NCI-H82 treated with DMSO at 0.1 percent for 48 hours (cell line): Measurements from ENCODE around the gene KMT5C.

Source experiments
- DNase-seq: peaks from one replicate; lab custom pipeline; 2025; ENCODE audit not compliant: unreplicated experiment; lab: John Stamatoyannopoulos, UW

Gene KMT5C

DNA sequence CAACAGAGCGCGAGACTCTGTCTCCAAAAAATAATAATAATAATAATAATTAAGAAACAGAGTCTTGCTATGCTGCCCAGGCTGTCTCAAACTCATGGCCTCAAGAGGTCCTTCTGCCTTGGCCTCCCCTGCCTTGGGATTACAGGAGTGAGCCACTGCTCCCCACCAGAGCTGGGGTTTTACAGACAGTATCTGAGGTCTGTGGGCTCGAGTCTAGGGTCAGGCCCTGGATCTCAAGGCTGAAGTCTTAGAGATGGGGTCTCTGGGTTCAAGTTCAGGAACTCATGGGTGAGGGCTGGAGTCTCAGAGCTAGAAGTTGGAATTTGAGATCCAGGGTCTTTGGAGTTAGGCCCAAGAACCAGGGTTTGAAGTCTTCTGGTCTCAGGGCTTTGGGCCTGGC is 27.1 kb downstream of the KMT5C start:
- DNase-seq = no peak

DNA sequence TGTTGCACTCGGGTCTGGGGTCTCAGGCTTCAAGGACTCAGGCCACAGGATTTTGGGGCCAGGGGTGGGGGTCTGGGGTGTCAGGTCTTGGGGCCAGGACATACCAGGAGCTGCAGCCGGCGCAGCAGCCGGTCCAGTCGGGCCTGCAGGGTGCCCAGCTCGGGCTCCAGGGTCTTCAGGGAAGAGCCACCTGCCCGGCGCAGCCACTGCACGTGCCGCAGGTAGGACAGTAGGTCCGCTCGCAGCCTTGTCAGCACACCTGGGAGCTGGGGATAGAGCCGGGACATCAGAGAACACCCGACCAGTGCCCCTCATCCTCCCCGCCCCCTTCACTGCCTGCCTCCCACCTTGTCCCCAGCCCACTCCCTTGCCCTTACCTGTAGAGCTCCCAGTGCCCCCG is 28.4 kb downstream of the KMT5C start:
- DNase-seq = no peak

DNA sequence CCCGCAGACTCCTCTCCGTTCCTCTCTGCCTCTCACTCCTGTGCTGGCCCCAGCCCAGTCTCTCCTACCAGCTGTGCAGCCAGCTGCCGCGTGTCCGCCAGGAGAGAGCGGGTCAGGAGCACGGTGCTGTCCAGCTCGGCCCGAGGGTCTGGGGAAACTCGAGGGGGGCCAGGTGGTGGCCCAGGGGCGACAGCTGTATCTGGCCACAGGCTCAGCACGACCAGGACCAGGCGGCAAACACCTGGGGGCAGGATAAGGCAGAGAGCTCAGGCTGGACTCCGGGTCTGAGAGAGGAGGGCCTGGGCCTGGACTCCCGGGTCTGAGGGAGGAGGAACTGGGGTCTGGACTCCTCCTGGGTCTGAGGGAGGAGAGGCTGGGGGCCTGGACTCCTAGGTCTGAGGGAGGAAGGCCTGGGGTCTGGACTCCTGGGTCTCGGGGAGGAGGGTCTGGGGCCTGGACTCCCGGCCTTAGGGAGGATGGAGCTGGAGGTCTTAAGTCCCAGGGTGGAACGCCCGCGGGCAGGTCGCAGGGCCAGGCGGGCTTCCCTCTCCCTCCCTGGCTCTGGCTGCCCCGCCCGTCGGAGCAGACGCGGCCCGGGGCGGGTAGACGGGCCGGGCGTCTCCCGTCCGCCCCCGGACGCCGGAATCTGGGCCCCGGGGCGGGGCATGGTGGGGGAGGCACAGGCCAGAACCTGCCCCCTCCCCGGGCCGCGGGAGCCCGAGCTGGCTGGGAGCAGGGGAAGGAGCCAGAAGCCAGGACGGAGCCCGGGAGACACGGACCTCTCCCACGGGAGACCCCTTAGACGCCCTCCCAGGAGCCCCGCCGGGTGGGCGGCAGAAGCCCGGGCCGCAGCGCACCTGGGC is 29.3 kb downstream of the KMT5C start:
- no peak for DNase-seq

DNA sequence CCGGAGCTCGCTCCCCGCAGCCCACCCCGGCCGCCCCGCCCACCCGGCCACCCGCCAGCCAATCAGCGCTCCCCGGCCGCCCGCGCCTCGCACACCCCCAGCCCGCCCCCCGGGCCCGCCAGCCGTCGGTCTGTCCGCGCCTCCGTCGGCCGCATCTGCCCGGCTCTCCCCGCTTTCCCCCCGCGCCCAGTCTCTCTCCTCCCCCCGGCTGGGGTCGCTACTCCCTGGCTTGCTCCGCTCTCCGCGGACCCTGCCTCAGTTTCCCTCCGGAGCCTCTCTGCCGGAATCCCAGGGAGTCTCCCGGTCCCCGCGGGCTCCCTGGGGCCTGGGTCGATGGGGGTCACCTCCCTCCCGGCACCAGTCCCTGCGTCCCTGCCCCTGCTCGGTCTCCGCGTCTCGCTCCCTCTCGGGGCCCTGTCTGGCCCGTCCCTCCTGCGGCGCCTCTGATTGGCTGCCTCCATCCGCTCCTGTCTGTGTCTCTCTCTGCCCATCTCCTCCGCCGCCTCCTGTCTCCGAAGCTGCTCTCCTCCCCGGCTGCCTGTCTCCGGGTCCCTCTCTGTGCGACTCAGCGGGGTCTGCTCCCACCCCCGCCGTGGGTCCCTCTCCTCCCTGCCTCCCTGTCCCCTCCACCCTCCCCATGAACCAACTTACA is 30.1 kb downstream of the KMT5C start:
- peak; percentile 38 for DNase-seq

DNA sequence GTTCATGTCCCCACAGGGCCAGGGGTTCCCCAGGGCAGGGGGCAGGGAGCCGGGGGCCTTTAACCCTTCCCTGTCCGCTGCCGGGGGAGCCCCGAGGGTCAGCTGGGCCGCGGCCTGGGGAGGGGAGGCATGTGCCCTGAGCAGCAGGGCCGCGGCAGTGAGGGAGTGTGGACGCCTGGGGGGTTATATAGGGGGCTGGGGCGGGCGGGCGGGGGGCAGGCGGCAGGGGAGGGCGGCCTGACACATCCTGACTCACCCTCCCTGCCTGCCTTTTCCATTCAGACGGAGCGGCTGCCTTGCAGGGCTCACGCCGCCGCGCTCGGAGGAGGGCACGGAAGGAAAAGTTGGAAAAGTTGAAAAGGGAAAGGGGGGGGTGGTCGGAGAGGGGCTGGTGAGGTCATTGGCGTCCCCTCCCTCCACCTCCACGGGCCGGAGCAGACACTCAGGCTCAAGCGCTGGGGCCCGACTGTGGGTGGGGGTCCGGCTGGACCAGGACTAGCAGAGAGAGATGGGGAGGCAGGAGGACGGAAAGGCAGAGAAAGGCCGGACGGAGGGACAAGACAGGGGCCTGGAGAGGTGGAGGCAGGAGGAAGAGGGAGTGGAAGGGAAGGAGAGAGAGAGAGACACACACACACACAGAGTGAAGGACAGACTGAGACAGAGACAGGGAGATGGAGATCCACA is 30.8 kb downstream of the KMT5C start, which contains the start of gene IL11:
IL11 (minus strand) TSS at position 159 of the 684 bp plus-strand sequence; CDS start at position 6, 153 bp downstream.
- DNase-seq = no peak

DNA sequence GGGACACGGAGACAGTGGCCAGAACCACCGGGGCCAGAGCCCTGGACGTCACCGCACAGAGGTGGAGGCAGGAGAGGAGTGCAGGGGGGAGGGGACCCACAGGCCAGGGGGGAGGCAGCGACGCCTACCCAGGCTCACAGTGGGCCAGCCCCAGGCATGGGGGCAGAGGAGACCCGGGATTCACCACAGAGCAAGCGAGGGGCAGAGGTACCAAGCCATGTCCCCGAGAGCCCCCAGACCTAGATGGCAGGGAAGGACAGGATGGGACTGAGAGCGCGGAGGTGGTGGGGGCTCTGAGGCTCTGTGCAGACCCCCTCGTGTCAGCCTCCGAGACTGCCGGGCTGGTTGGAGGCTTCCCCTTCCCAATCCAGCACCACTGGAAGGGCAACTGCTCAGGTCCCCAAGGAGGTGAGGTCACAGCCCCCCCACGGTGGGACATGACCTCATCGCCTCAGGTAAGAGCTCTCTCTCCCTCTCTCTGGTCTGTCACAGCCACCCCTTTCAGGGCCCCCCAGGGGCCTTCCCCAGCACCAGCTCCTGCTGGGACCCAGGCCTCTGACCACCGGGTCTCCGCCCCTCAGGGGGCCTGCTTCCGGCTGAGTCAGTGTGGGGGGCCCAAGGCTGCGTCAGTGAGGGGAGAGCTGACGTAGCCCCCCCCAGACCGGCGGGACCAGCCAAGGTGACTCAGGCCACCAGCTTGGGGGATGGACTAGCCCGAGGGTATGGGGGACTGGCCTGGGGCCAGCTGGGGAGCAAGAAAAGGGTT is 32.8 kb downstream of the KMT5C start:
- no peak for DNase-seq

DNA sequence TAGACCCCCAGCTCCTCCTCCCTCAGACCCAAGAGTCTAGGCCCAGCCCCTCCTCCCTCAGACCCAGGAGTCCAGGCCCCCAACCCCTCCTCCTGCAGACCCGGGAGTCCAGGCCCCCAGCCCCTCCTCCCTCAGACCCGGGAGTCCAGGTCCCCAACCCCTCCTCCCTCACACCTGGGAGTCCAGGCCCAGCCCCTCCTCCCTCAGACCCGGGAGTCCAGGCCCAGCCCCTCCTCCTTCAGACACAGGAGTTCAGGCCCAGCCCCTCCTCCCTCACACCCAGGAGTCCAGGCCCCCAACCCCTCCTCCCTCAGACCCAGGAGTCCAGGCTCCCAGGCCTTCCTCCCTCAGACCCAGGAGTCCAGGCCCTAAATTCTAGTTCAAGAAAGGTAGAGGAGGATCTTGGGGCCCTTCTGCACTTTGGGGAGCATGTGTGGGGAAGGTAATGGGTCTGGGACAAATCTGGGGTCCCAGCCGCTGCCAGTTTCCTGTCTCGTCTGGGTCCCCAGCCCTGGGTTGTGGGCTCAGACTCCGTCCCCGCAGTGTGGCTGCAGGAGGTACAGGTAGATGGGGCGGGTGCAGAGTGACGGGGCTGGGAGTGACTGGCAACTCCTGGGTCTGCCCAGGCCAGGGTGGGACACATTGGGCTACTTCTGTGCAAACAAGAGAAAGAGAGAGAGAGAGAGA is 33.8 kb downstream of the KMT5C start:
- DNase-seq = no peak

DNA sequence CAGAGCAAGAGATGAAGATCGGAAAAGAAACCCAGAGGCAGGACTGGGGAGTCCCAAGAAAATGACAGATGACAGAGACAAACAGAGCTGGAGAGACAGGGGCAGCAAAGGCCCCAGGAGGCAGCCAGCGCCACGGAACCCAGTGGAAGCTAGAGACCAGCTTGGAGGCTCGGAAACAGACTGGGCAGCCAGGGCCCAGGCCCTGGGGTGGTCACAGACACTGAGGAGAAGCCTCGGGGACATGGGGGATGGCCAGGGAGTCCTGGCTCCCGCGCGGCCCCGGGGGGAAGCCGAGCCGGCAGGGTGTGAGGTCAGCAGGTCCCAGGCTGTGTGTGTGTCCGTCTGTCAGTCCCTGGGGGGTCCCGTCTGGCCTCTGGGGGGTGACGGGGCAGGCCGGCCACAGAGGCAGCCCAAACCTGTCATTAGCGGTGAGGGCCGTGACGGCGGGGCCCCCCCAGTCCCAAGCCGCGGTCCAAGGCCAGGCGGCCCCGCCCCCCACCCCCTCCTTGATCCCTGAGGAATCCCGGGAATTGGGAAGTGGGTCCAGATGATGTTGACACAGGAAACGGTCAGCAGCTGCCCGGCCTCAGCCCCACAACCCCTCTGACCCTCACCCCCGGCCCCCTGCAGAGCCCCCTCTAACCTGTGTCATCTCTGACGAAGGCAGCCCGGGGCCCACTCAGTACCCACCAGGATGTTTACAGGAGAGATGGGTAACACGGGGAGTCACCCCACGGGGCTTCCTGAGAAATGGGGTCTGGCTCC is 34.5 kb downstream of the KMT5C start:
- no peak for DNase-seq

DNA sequence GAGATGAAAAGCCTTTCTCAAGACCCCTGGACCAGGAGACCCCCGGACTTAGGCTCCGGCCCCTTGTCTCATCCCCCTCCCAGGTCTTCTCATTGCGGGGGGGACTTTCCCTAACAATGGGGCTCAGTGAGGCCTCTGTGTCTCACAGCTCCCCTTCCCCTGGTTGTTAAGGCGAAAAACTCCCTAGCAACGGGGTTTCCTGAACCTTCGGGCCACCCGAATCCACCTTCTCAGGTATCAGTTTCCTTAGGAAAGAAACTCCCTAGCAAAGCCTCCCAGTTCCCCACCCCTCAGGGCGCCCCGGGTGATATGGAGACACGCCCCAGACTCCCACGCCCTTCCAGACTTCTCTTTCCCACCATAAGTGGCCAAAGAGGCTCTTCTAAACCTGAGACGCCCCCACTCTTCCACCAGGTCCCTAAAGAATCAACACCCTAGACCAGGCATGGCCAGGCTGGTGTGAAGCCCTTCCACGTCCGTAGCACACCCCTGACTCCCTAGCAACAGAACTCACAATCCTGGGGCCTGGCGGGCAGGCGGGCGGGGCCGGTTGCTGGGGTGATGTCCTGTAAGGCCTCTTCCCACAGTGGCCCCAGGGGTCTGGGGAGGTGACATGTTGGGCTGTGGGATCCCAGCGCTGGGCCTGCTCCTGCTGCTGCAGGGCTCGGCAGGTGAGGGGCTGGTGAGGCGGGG is 36.7 kb downstream of the KMT5C start, which contains the start of gene TMEM190:
TMEM190 (plus strand) TSS at position 586 of the 693 bp plus-strand sequence; CDS start at position 614, 28 bp downstream.
- no peak for DNase-seq

DNA sequence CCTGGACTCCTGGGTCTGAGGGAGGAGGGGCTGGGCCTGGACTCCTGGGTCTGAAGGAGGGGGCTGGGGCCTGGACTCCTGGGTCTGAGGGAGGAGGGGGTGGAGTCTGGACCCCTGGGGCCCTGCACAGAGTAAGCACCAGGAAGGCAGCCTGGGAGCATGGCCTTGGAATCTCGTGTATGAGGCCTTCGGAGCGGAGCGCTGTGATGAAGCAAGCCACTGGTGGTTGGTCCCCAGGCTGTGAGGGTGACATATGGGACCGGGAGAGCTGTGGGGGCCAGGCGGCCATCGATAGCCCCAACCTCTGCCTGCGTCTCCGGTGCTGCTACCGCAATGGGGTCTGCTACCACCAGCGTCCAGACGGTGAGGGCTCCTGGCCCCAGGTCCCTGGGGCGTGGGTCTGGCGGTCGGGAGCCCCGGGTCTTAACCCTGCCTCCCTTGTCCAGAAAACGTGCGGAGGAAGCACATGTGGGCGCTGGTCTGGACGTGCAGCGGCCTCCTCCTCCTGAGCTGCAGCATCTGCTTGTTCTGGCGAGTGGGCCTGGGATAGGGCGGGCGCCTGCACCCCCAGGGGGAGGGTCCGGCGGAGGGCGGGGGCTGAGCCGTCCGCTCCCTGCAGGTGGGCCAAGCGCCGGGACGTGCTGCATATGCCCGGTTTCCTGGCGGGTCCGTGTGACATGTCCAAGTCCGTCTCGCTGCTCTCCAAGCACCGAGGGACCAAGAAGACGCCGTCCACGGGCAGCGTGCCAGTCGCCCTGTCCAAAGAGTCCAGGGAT is 37.9 kb downstream of the KMT5C start:
- DNase-seq = no peak

DNA sequence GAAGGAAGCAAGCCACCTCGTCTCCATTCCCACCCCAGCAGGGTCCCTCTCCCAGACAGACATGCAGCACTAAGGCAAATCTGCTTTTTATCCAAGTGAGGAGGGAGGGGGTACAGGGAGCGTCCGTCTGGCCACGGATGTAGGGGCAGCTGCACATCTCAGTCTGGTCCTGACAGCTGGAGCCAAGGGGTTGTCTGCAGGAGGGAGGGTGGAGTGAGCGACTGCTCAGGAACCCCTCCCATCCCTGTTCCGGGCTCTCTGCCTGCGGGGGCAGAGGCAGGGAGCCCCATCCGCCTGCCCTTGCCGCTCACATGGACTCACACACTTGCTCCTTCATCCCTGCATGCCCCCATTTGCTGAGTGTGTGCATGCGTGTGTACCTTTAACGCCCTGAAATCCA is 39.5 kb downstream of the KMT5C start:
- peak; percentile 73 for DNase-seq

DNA sequence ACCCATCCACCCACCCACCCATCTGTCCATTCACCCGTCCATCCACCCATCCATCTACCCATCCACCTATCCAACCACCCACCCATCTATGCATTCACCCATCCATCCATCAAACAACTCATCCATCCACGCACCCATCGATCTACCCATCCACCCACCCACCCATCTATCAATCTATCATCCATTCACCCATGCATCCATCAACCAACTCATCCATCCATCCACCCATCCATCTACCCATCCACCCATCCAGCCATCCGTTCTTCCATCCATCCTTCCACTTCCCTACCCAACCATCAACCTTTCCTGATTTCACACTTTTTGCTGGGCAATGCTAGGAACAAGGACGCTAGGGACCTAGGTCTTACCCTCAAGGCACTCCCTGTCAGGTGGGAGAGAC is 42.3 kb downstream of the KMT5C start:
- no peak for DNase-seq

DNA sequence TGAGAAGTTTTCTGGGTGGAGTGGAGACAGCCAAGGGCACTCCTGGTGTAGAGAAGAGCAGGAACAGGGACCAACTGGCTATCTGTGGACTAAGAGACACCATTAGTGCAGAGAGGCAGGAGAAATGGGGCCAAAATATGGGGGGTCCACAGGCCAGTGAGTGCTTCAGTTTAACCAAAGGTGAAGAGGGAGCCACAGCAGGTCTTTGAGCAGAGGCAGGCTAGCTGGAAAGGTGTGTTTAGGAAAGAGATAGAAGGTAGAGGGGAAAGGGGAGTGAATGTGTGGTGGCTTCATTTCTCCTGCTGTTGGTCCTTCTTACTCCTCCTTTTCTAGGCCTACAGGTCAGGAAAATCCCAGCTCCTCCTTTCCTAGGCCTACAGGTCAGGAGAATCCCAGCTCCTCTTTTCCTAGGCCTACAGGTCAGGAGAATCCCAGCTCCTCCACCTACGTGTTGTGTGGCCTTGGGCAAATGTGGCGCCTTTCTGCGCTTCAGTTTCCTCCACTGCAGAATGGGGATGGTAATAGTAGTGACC is 42.9 kb downstream of the KMT5C start:
- DNase-seq = no peak

DNA sequence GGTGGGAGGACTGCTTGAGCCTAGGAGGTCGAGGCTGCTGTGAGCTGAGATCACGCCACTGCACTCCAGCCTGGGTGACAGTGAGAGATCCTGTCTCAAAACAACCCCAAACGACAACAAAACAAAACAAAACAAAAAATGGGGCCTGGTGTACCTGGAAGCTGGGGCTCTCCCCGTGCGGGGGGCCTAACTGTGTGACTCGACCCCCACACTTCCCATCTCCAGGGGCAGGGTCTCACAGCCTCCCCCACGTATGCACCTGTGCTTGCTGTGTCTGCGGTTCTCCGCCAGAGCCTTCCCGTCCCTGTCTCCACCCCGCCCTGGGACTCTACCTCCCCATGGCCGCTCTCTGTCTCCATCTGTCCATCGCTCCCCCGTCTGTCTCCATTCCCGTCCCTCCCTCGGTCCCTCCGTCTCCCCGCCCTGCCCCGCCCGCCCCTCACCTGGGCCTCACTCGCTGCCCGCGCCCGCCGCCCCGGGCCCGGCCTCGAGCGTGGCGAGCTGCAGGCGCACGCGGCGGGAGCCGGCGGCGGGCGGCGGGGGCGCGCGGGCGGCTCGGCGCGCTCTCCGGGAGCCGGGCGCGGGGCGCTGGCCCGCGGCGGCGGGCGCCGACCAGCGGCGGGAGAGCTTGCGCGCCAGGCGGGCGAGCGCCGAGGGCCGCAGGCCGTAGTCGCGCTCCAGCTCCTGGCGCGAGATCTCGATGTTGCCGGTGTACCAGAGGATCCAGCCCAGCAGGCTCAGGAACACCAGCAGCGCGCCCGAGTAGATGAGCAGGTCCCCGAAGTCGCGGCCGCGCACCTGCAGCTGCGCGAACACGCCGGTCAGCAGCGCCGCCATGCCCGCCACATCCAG is 43.8 kb downstream of the KMT5C start:
- no peak for DNase-seq

DNA sequence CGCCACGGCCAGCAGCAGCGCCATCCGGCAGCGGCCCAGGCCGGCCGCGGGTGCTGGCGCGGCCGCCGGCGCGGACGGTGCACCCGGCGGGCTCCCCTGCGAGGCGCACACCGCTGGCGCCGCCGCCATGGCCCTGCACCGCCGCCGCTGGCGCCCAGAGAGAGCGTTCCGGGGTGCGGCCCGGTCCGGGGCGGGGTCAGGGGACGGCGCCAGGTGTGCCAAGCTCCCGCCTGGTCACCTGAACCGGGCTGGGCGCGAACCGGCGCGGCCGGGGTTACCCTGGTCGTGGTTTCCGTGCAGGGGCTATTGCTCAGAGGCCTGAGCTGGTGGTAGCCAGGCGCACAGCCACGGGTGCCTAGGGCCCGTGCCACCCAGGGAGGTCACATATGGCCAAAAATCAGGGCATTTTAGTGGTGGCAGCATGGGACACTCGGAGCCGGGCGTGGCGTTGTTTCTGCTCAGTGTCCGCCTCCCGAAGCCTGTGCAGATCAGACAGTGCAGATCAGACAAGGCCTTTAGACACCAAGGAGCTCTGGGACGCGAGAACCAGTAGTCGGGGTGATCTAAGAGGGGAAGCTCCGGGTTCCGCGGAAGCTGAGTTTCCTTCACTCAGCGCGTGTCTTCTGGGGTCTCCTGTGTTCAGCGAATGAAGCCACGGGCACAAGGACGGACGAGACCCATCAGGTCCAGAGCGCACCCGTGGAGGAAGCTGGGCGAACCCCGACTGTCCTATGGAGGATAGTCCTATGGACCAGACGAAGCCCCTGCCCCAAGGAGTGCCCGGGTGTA is 44.6 kb downstream of the KMT5C start, which contains the start of gene TMEM238:
TMEM238 (minus strand) TSS at position 162 of the 789 bp plus-strand sequence; CDS start at position 129, 33 bp downstream.
- DNase-seq = no peak
